GM21447 (cell line): ENCODE data around the gene ZBTB8A.
"Not testable (repeated sequence)": the region's sequence is repeated elsewhere in the genome, so short reads cannot be mapped to it uniquely, and the experiment has no call there.

Experiments
- ATAC-seq: cut with Tn5 transposase; IDR thresholded peaks from one replicate; pipeline ENCODE4 v1.9.1; 2021; ENCODE audit not compliant: unreplicated experiment

The ZBTB8A gene

DNA sequence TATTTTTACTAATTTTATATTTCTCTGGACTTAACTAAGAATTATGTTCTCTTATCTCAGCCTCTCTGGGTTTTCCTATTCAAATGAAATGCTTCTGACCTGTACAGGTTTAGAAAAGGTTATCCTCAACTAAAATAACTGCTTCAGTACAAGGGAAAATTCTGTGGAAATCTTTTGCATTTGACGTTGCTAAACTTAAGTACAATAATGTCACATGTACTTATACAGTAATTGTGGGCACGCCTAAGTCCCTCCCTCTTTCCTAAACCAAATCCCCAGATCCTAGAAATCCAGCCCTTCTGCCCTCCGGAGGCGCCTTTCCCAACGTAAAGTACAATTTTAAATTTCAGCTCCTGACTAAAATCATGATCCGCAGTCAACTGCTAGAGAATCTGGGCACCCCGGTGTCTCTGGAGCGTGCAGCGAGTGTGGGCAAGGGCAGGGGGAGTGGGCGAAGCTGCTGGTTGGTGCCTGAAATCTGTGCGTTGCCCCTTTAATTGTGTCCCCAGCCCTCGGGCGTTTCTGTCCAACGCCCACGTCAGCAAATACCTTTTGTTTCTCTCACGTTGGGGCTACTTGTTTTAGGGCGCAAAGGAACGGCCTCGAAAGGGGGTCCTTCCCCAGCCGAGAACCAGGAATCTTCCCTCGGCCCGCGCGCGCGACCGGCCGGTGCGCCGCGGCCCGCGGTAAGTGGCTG lies at the start of gene ZBTB8A:
Gene ZBTB8A (plus strand): TSS at position 541 of the 697 bp plus-strand sequence. CDS start 53,505 bp downstream, outside the sequence.
- ATAC-seq, result no peak

- ATAC-seq, result no peak
These were observed 49.3 kb upstream of the ZBTB8A start for GRCh38 chr1:32489774-32490454.

DNA sequence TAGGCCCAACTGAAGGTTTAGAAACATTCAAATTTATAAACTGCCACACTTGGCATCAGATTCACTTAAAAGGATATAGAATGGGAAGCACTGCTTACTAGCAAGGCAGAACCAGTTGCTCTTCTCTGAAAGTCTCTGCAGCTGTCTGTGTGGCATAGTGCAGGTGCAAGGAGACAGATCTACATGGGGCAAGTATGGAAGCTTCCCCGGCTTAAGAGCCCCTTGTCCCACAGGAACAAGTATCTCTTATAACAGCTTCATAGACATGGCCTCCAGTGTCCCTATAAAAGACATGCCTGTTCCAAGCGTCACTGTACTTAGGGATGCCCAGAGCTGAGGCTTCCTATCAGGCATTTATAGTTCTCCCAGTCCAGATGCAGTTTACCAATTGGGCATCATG lies 47.8 kb upstream of the ZBTB8A start:
- no peak for ATAC-seq

GRCh38 chr1:32494196-32494595 lies 45.0 kb upstream of the ZBTB8A start:
- ATAC-seq, result no peak

DNA sequence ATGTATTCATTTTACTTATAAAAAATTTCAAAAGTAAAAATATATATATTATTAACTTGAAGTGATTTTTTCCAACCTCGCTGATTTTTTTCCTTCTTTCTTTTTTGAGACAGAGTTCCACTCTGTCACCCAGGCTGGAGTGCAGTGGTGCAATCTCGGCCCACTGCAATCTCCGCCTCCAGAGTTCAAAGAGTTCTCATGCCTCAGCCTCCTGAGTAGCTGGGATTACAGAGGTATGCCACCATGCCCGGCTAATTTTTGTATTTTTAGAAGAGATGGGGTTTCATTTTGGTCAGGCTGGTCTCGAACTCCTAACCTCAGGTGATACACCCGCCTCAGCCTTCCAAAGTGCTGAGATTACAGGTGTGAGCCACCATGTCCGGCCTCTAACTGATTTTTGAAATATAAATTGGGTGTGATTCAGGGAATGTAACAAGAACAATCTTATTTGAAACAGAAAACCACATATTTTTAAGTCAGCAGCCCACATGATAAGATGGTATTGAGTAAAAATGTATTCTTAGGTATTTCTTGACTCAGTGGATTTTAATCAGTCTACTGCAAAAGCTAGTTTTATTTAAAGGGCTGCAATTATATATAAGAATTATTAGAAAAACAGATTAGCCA lies 44.4 kb upstream of the ZBTB8A start:
- ATAC-seq, result no peak

GRCh38 chr1:32496127-32496526 lies 43.1 kb upstream of the ZBTB8A start:
- no peak for ATAC-seq

DNA sequence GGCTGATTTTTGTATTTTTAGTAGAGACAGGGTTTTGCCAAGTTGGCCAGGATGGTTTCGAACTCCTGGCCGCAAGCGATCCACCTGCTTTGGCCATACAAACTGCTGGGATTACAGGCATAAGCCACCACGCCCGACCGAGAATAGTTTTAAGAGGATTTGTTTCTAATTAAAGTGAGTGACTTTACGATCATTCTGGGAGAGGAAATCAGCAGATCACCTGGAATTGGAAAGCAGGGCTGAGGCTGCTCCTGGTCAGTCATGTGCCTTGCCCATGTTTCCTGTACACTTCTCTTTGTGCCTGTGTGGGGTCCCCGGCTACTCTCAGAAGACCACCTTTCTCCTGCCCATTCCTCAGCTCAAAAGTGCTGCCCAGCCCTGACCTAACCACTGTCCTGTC lies 40.5 kb upstream of the ZBTB8A start:
- ATAC-seq, result no peak

DNA sequence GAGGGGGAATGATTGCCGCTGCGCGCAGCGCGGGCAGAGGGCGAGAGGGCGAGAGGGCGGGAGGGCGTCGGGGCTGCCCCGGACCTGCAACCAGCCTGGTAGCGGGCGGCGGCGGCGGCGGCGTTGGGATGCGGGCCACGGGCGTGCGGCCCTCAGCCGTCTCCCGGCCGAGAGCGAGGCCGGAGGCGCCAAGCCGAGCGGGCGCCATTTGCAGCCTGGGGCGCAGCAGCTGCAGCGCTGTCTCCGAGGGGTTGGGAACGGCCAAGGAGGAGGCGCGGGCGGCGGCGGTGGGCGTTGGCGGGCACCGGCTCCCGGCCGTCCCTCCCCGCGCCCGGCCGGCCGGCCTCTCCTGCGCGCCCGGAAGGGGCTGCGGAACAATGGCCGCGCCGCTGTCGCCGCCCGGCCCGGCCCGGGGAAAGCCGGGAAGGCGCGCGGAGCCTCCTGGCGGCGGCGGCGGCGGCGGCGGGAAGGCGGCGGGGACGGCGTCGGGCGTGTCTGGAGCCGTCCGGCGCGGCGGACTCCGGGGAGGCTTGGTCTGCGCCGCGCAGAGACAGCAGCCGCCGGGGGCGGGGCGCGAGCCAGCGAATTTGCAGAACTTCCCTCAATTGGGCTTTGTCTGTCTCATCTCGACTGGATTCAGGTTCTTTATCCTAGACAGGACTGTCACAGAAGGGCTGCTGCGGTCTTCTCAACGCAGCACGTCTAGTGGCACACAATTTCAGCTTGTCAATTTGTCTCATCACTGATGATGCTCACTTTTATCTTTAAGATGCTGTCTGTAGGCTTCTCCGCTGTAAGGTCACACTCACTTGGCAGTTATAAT lies 38.6 kb upstream of the ZBTB8A start:
- no peak for ATAC-seq

DNA sequence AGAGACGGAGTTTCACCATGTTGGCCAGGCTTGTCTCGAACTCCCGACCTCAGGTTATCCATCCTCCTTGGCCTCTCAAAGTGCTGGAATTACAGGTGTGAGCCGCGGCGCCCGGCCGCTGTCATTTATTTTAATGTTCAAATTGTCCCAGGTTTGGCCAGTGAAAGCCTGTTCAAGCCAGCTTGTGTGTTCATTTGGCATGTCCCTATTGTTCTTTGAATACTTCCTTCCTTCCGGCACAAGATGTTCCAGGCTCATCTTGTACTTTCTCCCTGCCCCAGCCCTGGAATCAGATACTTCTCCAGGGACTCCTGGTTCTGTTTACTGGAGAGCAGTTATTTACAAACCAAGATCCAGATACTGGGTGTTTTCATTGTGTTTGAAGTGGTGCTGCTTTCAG lies 37.4 kb upstream of the ZBTB8A start:
- ATAC-seq, result no peak

GRCh38 chr1:32503153-32503552 lies 36.1 kb upstream of the ZBTB8A start:
- ATAC-seq, result no peak

GRCh38 chr1:32507021-32507420 lies 32.2 kb upstream of the ZBTB8A start:
- no peak for ATAC-seq

- no peak for ATAC-seq
These were observed 30.5 kb upstream of the ZBTB8A start for GRCh38 chr1:32508761-32509160.

DNA sequence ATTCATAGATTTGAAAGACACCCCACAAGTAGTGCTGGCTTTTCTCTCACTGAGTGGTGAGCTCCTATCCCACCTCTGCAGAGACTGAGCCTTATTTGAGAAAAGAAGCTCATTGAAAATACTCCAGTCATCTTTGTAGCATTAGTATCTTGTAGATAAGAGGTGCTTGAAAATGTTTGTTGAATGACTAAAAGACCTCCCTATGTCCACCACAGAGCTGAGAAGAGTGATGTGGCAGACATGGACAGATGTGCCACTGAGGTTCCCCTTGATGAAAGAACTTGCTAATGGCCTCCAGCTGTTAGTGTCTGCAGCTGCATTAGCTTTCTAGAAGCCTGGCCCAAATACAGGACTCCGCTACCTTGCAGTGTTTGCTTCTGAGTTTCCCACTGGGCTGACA lies 29.3 kb upstream of the ZBTB8A start:
- ATAC-seq, result no peak

DNA sequence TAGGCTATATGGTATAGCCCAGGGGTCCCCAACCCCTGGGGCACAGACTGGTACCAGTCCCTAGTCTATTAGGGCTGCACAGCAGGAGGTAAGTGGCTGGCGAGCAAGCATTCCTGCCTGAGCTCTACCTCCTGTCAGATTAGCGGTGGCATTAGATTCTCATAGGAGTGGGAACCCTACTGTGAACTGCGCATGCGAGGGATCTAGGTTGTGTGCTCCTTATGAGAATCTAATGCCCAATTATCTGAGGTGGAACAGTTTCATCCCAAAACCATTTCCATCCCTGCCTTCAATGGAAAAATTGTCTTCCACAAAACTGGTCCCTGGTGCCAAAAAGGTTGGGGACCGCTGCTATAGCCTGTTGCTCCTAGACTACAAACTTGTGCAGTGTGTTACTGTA lies 22.8 kb upstream of the ZBTB8A start:
- no peak for ATAC-seq

DNA sequence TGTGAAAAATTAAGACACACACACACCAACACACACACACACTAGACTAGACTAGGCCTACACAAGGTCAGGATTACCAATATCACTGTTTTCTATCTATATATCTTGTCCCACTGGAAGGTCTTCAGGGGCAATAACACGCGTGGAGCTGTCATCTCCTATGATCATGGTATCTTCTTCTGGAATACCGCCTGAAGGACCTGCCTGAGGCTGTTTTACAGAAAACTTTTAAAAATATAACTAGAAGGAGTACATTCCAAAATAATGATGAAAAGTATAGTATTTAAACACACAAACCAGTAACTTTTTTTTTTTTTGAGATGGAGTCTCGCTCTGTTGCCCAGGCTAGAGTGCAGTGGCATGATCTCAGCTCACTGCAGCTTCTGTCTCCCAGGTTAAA lies 20.3 kb upstream of the ZBTB8A start:
- no peak for ATAC-seq

GRCh38 chr1:32521165-32521564 lies 18.1 kb upstream of the ZBTB8A start:
- ATAC-seq, result peak; percentile 13

- ATAC-seq, result no peak
These were observed 14.2 kb upstream of the ZBTB8A start for GRCh38 chr1:32525053-32525452.

DNA sequence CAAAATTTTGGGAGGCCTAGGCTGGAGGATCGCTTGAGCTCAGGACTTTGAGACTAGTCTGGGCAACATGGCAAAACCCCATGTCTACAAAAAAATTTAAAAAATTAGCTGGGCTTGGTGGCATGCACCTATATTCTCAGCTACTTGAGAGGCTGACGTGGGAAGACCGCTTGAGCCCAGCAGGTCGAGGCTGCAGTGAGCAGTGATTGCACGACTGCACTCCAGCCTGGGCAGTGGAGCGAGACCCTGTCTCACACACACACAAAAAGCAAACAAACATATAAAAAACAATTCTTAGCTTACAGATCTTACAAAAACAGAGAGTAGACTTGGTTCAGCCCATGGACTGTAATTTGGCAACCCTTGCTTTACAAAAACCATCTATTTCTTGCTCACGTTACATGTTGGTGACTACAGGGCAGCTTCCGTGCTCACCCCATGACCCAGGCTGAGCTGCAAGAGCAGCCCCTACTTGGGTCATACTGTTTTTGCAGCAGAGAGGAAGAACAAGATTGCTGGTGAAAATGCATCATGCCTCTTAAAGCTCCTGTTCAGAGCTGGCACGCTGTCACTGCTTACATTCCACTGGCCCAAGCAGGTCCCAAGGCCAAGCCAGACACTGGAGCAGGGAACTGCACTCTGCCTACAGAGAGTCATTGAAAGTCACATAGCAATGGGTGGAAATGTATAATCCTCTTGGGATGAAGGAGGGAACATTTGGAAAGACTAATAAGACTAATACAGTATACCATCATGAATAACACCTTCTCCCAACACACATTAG lies 13.4 kb upstream of the ZBTB8A start:
- ATAC-seq, result no peak

DNA sequence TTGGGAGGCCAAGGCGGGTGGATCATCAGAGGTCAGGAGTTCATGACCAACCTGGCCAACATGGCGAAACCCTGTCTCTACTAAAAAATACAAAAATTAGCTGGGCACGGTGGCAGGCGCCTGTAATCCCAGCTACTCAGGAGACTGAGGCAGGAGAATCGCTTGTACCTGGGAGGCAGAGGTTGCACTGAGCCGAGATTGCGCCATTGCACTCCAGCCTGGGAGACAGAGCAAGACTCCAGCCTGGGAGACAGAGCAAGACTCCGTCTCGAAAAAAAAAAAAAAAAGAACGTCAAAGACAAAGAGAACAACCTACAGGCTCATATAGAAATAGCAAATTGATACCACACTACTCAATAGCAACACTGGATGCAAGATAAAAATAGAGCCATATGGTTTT lies 10.7 kb upstream of the ZBTB8A start:
- ATAC-seq, result not testable (repeated sequence)

- ATAC-seq, result no peak
These were observed 5.4 kb upstream of the ZBTB8A start for GRCh38 chr1:32533792-32534327.
